HepG2 (cell line): Measurements from ENCODE around the gene ITGB7.

Source experiments
- ATF2 ChIP-seq: sonication (generic); formaldehyde crosslinking; IDR thresholded peaks from 2 replicates; pipeline ENCODE4 v1.4.0; 2020; ENCODE audit warnings: missing genetic modification reagents
- EED ChIP-seq: sonication (generic); formaldehyde crosslinking; IDR thresholded peaks from 2 replicates; pipeline ENCODE4 v1.5.0; 2020; ENCODE audit warnings: mild to moderate bottlenecking, missing genetic modification reagents
- EZH2 ChIP-seq: conservative IDR thresholded peaks from 2 replicates; pipeline ENCODE4 v1.6.1; 2012; ENCODE audit warnings: mild to moderate bottlenecking, low read depth, low read length, moderate library complexity
- FOXP1 ChIP-seq, 2 experiments: fragments of 450-650 bp in 1 of 2; IDR thresholded peaks; 2 replicates each; pipeline ENCODE4 v1.6.1; 2017 to 2018; ENCODE audit warnings: antibody characterized with exemption in 1 of 2
- MAZ ChIP-seq, 2 experiments: sonication (generic) in 1 of 2; formaldehyde crosslinking in 1 of 2; IDR thresholded peaks; 2 replicates each; pipeline versions ENCODE4 v1.5.0 to v1.6.1; 2012 to 2020; ENCODE audit warnings: low read depth in 2 of 2, mild to moderate bottlenecking in 2 of 2, borderline replicate concordance in 1 of 2, improper control_type of control experiment in 1 of 2, low read length in 1 of 2, missing genetic modification reagents in 1 of 2, moderate library complexity in 1 of 2
- RBM22 ChIP-seq: fragments of 200-400 bp; formaldehyde crosslinking; optimal IDR thresholded peaks from 2 replicates; pipeline ENCODE3; 2017; ENCODE audit warnings: mild to moderate bottlenecking, low read length, moderate library complexity
- SP4 ChIP-seq: sonication (generic); formaldehyde crosslinking; IDR thresholded peaks from 2 replicates; pipeline ENCODE4 v1.8.1; 2023; ENCODE audit warnings: mild to moderate bottlenecking, missing genetic modification reagents
- TCF7L2 ChIP-seq: IDR thresholded peaks from 2 replicates; pipeline ENCODE4 v1.6.1; 2011; ENCODE audit warnings: mild to moderate bottlenecking, low read depth, low read length, moderate library complexity
- ZBTB26 ChIP-seq: IDR thresholded peaks from 2 replicates; pipeline ENCODE4 v1.6.1; 2016; ENCODE audit warnings: missing compliant biosample characterization, missing genetic modification reagents, borderline replicate concordance
- ZNF747 ChIP-seq: sonication (generic); formaldehyde crosslinking; IDR thresholded peaks from 2 replicates; pipeline ENCODE4 v1.8.1; 2023; ENCODE audit warnings: missing genetic modification reagents, mild to moderate bottlenecking, borderline replicate concordance

DNA sequence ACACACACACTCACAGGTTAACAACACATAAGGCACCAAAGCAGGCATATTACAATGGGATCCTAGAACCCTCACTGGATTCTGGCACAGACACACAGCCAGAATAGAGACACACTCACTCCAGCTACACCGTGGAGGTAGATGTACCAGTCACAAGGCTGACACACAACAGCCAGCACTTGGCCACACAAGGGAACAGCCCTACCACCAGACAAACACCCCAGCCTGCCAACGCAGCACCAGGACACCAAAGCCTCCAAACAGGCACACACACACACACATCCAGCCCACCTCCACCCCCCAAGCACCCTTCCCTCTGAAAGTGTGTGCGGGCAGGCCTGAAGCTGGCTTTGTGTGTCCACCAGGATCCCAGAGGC is 10.9 kb upstream of the ITGB7 start:
- no peak for TF ChIP-seq ZBTB26 (CRISPR knock-in tag)
- TF ChIP-seq MAZ (IDR thresholded peaks at IDR 0.05; ENCODE audit: borderline replicate concordance, low read depth, low read length), result no peak
- no peak for TF ChIP-seq MAZ (CRISPR knock-in tag; IDR thresholded peaks at IDR 0.05; ENCODE audit: low read depth)
- TF ChIP-seq SP4 (CRISPR knock-in tag), result no peak
- TF ChIP-seq TCF7L2, result no peak
- no peak for TF ChIP-seq EZH2
- no peak for TF ChIP-seq ATF2 (CRISPR knock-in tag)
- TF ChIP-seq RBM22, result no peak
- no peak for TF ChIP-seq EED (CRISPR knock-in tag)
- no peak for TF ChIP-seq ZNF747 (CRISPR knock-in tag)
- TF ChIP-seq FOXP1 (IDR thresholded peaks at IDR 0.05), result no peak
- TF ChIP-seq FOXP1 (CRISPR knock-in tag; IDR thresholded peaks at IDR 0.05), result no peak
